Measurements from ENCODE around the gene SYNGAP1.
A peak's percentile ranks its signal among the peaks of the same experiment; 100 is the strongest.

SYNGAP1 gene

DNA sequence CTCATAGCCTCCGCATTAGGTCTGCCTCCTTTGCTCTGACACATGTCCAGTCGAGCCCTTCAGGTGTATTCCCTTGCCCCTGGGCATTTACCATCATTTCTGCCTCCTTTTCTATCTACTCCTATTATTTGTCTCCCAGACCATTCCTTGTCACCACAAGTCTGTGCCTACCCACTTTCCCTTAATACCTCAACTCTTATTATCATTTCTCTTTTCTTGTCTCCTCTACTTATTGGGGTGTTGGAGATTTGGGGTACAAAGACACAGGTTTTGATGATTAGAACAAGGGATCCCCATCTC lies 1.4 kb downstream of the SYNGAP1 start:
- Histone ChIP-seq H3K4me1 (ENCODE audit: control insufficient read depth, insufficient read depth, low read depth, low read length) (peaks cover 21% of the 10 kb centered on the region), H2BK15ac (ENCODE audit: low read depth, poor library complexity, severe bottlenecking) (no peak overlapping the region), H3K14ac (ENCODE audit: low read length in 2 of 2) (no peak overlapping the region), H2BK12ac (ENCODE audit: low read length in 2 of 2) (no peak overlapping the region), H3K27me3 (ENCODE audit: control insufficient read depth in 1 of 2, insufficient read depth in 1 of 2, low read length in 2 of 2) (no peaks in the 10 kb centered on the region), H4K91ac (ENCODE audit: low read length) (no peak overlapping the region), H2AFZ (ENCODE audit: low read depth, low read length) (no peak overlapping the region), H3K18ac (ENCODE audit: low read depth in 1 of 2, low read length in 2 of 2) (no peak overlapping the region), H4K8ac (ENCODE audit: low read length) (no peak overlapping the region), H3K27ac (ENCODE audit: low read length, poor library complexity, severe bottlenecking) (no peak overlapping the region), H3K4me3 (ENCODE audit: insufficient read depth in 1 of 2, low read depth in 1 of 2, low read length in 2 of 2) (peak overlapping the region in 1 of 2 experiments; percentile 78), H3K9me3 (ENCODE audit: control insufficient read depth, low read length) (no peaks in the 10 kb centered on the region), H2BK5ac (ENCODE audit: low read depth, low read length, poor library complexity, severe bottlenecking) (no peak overlapping the region), H3K36me3 (ENCODE audit: control insufficient read depth in 1 of 2, insufficient read depth in 2 of 2, low read depth in 1 of 2, low read length in 2 of 2) (peaks cover 15 to 39% of the 10 kb centered on the region in 2 experiments), H3K4me2 (ENCODE audit: low read length, poor library complexity, severe bottlenecking) (no peak overlapping the region), H3K79me1 (replicated peaks; ENCODE audit: low read length, poor library complexity, severe bottlenecking) (peaks cover 22% of the 10 kb centered on the region), H3K23ac (ENCODE audit: low read length in 2 of 2) (no peak overlapping the region), H2BK120ac (ENCODE audit: low read depth, low read length) (no peak overlapping the region), H3K9ac (ENCODE audit: low read length) (no peak overlapping the region), H2AK5ac (ENCODE audit: low read length, severe bottlenecking) (no peak overlapping the region), H3K4ac (ENCODE audit: low read depth in 1 of 2, low read length in 2 of 2) (no peak overlapping the region)
- no peak for DNase-seq
- WGBS: 96% methylated on average over 2 of the region's 2 CpGs

GRCh38 chr6:33423777-33424176 lies 3.9 kb downstream of the SYNGAP1 start:
- Histone ChIP-seq H2BK120ac (ENCODE audit: low read depth, low read length) (no peak overlapping the region), H3K27ac (ENCODE audit: low read length, poor library complexity, severe bottlenecking) (no peak overlapping the region), H2BK12ac (ENCODE audit: low read length in 2 of 2) (no peak overlapping the region), H4K91ac (ENCODE audit: low read length) (no peak overlapping the region), H3K4ac (ENCODE audit: low read depth in 1 of 2, low read length in 2 of 2) (no peak overlapping the region), H3K23ac (ENCODE audit: low read length in 2 of 2) (no peak overlapping the region), H3K79me1 (replicated peaks; ENCODE audit: low read length, poor library complexity, severe bottlenecking) (peaks cover 26% of the 10 kb centered on the region), H2AK5ac (ENCODE audit: low read length, severe bottlenecking) (no peak overlapping the region), H3K14ac (ENCODE audit: low read length in 2 of 2) (no peak overlapping the region), H3K4me1 (ENCODE audit: control insufficient read depth, insufficient read depth, low read depth, low read length) (peaks cover 29% of the 10 kb centered on the region), H2BK5ac (ENCODE audit: low read depth, low read length, poor library complexity, severe bottlenecking) (no peak overlapping the region), H3K18ac (ENCODE audit: low read depth in 1 of 2, low read length in 2 of 2) (no peak overlapping the region), H3K4me3 (ENCODE audit: insufficient read depth in 1 of 2, low read depth in 1 of 2, low read length in 2 of 2) (no peak overlapping the region), H3K9me3 (ENCODE audit: control insufficient read depth, low read length) (no peaks in the 10 kb centered on the region), H4K8ac (ENCODE audit: low read length) (no peak overlapping the region), H2BK15ac (ENCODE audit: low read depth, poor library complexity, severe bottlenecking) (no peak overlapping the region), H3K4me2 (ENCODE audit: low read length, poor library complexity, severe bottlenecking) (no peak overlapping the region), H3K36me3 (ENCODE audit: control insufficient read depth in 1 of 2, insufficient read depth in 2 of 2, low read depth in 1 of 2, low read length in 2 of 2) (peaks cover 12 to 32% of the 10 kb centered on the region in 2 experiments), H2AFZ (ENCODE audit: low read depth, low read length) (no peak overlapping the region), H3K27me3 (ENCODE audit: control insufficient read depth in 1 of 2, insufficient read depth in 1 of 2, low read length in 2 of 2) (no peaks in the 10 kb centered on the region), H3K9ac (ENCODE audit: low read length) (no peak overlapping the region)
- DNase-seq: no peak
- 98% methylated on average over 1 of the region's 2 CpGs for WGBS

GRCh38 chr6:33424855-33425667 lies 5.2 kb downstream of the SYNGAP1 start:
- Histone ChIP-seq H3K4me3 (ENCODE audit: insufficient read depth in 1 of 2, low read depth in 1 of 2, low read length in 2 of 2) (peak overlapping the region; percentile 60 to 78), H2BK15ac (ENCODE audit: low read depth, poor library complexity, severe bottlenecking) (peak overlapping the region; percentile 87), H3K14ac (ENCODE audit: low read length in 2 of 2) (peak overlapping the region in 1 of 2 experiments; percentile 87), H3K27me3 (ENCODE audit: control insufficient read depth in 1 of 2, insufficient read depth in 1 of 2, low read length in 2 of 2) (no peaks in the 10 kb centered on the region), H2BK12ac (ENCODE audit: low read length in 2 of 2) (peak overlapping the region in 1 of 2 experiments; percentile 72), H2AK5ac (ENCODE audit: low read length, severe bottlenecking) (peak overlapping the region; percentile 71), H3K79me1 (replicated peaks; ENCODE audit: low read length, poor library complexity, severe bottlenecking) (peaks cover 20% of the 10 kb centered on the region), H3K4me2 (ENCODE audit: low read length, poor library complexity, severe bottlenecking) (peak overlapping the region; percentile 78), H2BK5ac (ENCODE audit: low read depth, low read length, poor library complexity, severe bottlenecking) (no peak overlapping the region), H3K23ac (ENCODE audit: low read length in 2 of 2) (peak overlapping the region in 1 of 2 experiments; percentile 61), H3K27ac (ENCODE audit: low read length, poor library complexity, severe bottlenecking) (peak overlapping the region; percentile 81), H3K9me3 (ENCODE audit: control insufficient read depth, low read length) (no peaks in the 10 kb centered on the region), H3K9ac (ENCODE audit: low read length) (peak overlapping the region; percentile 87), H3K4ac (ENCODE audit: low read depth in 1 of 2, low read length in 2 of 2) (peak overlapping the region; percentile 45 to 70), H3K18ac (ENCODE audit: low read depth in 1 of 2, low read length in 2 of 2) (peak overlapping the region; percentile 3 to 90), H2AFZ (ENCODE audit: low read depth, low read length) (no peak overlapping the region), H4K91ac (ENCODE audit: low read length) (peak overlapping the region; percentile 52), H3K36me3 (ENCODE audit: control insufficient read depth in 1 of 2, insufficient read depth in 2 of 2, low read depth in 1 of 2, low read length in 2 of 2) (peaks cover 12 to 34% of the 10 kb centered on the region in 2 experiments), H2BK120ac (ENCODE audit: low read depth, low read length) (no peak overlapping the region), H4K8ac (ENCODE audit: low read length) (peak overlapping the region; percentile 59), H3K4me1 (ENCODE audit: control insufficient read depth, insufficient read depth, low read depth, low read length) (peaks cover 32% of the 10 kb centered on the region)
- 23% methylated on average over 12 of the region's 12 CpGs for WGBS
- no peak for DNase-seq

DNA sequence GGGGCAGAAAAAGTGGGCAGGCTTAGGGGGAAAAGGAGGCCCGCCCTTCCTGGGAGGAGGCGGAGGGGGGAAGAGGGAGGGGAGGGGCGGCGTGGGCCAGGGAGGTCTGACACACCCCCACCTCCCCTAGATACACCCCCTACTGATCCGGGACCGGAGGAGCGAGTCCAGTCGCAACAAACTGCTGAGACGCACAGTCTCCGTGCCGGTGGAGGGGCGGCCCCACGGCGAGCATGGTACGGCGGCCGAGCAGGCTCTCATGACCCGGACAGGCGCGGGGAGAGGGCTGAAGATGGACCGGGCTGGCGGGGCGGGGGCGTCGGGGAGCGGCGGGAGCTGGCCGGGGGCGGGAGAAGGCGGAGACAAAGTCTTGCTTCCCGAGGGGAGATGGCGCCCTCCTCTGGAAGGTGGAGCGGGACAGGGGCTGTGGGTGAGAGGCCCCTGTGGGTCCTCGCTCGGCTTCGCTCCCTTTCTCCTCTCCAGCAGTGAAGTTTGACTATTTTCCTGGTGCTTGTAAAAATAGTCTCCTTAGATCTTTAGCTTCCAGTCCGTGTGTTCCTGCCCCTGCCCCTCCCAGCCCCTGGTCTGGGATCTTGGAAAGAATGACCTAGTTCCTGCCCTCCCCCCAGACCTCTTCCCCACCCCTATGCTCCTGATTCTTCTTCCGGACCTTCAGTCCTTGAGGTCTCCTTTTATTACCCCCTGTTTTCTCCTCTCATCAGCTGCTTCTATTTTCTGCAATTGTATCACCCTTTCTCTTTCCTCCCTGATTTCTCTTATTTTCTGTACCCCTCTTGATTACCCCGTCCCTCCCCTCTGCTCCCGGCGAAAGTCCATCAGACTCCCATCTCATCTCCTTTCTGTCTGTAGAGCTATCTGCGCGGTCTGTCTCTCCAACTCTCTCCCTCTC lies 6.1 kb downstream of the SYNGAP1 start:
- H3K9ac ChIP-seq (ENCODE audit: low read length): peak overlapping the region; percentile 87
- H2AK5ac ChIP-seq (ENCODE audit: low read length, severe bottlenecking): no peak overlapping the region
- peak overlapping the region; percentile 39 for H4K8ac ChIP-seq (ENCODE audit: low read length)
- H2BK12ac ChIP-seq (ENCODE audit: low read length in 2 of 2): no peak overlapping the region
- no peak overlapping the region for H2AFZ ChIP-seq (ENCODE audit: low read depth, low read length)
- H3K4me1 ChIP-seq (ENCODE audit: control insufficient read depth, insufficient read depth, low read depth, low read length): peaks cover 38% of the 10 kb centered on the region
- H3K23ac ChIP-seq (ENCODE audit: low read length in 2 of 2): no peak overlapping the region
- DNase-seq: peak; percentile 87
- H4K91ac ChIP-seq (ENCODE audit: low read length): peak overlapping the region; percentile 44
- WGBS: under 1% methylated on average over 25 of the region's 43 CpGs
- no peak overlapping the region for H3K14ac ChIP-seq (ENCODE audit: low read length in 2 of 2)
- H2BK120ac ChIP-seq (ENCODE audit: low read depth, low read length): no peak overlapping the region
- peak overlapping the region; percentile 45 to 90 for H3K18ac ChIP-seq (ENCODE audit: low read depth in 1 of 2, low read length in 2 of 2)
- peaks cover 12 to 34% of the 10 kb centered on the region in 2 experiments for H3K36me3 ChIP-seq (ENCODE audit: control insufficient read depth in 1 of 2, insufficient read depth in 2 of 2, low read depth in 1 of 2, low read length in 2 of 2)
- H3K4me2 ChIP-seq (ENCODE audit: low read length, poor library complexity, severe bottlenecking): peak overlapping the region; percentile 78
- H3K27ac ChIP-seq (ENCODE audit: low read length, poor library complexity, severe bottlenecking): peak overlapping the region; percentile 85
- H3K4me3 ChIP-seq (ENCODE audit: insufficient read depth in 1 of 2, low read depth in 1 of 2, low read length in 2 of 2): peak overlapping the region; percentile 60 to 78
- H3K4ac ChIP-seq (ENCODE audit: low read depth in 1 of 2, low read length in 2 of 2): peak overlapping the region in 1 of 2 experiments; percentile 45
- H3K9me3 ChIP-seq (ENCODE audit: control insufficient read depth, low read length): no peaks in the 10 kb centered on the region
- no peaks in the 10 kb centered on the region for H3K27me3 ChIP-seq (ENCODE audit: control insufficient read depth in 1 of 2, insufficient read depth in 1 of 2, low read length in 2 of 2)
- no peak overlapping the region for H2BK5ac ChIP-seq (ENCODE audit: low read depth, low read length, poor library complexity, severe bottlenecking)
- peaks cover 20% of the 10 kb centered on the region for H3K79me1 ChIP-seq (replicated peaks; ENCODE audit: low read length, poor library complexity, severe bottlenecking)
- H2BK15ac ChIP-seq (ENCODE audit: low read depth, poor library complexity, severe bottlenecking): no peak overlapping the region

Measured in mesenchymal stem cell (in vitro differentiated cells and primary cell).